NCI-H2029 (cell line): ENCODE data around the gene MEIS2.

Experiments
- DNase-seq: peaks from one replicate; lab custom pipeline; 2025; lab: John Stamatoyannopoulos, UW

Gene MEIS2

DNA sequence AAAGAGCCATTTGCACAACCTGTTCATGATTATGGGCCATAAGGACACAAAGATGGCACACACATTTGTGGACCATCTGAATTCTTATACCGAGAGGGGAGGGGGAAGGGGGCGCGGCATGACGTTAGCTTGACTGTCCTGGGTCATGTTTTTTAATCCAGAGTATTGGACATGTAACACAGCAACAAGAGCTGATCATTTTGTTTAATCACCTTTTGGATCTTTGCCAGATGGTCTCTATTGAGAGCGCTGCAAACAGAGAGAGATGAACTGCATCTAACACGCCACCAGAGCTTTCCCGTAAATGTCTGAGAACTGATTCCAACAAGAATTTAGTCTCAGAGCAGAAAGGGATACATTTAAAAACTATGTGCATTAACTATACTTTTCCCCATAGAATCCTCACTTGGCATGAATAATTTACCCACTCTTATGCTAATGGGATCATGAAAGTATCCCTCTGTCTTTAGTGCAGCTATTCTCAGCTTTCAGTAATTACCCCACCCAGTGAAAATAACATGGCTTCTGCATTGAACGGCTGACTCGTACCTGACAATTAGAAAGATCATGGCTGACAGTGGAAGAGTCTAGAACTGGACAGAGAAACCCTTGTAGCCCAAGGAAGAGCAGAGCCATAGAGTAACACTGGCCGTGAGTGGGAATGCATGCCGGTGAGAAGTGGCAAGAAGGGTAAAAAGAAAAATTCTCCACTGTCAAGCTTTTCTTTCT lies 22.6 kb downstream of the MEIS2 start:
- DNase-seq: no peak

DNA sequence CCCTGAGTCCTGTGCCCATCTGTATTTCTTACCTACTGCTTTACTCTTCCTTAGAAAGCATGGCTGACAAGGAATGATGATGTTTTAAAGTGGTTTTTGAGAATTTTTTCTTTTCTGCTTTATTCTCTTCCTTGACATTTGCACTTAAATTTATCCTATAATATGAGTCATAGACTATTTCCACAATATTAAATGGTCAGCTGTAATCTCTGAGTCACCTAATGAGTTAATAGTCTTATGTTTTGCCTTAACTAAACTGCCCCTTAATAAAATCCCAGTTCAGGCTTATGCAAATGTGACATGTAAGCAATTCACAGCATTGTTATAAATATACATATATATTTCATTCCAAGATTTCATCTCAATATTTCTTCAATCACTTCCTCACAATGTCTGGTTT lies 23.8 kb downstream of the MEIS2 start:
- no peak for DNase-seq

DNA sequence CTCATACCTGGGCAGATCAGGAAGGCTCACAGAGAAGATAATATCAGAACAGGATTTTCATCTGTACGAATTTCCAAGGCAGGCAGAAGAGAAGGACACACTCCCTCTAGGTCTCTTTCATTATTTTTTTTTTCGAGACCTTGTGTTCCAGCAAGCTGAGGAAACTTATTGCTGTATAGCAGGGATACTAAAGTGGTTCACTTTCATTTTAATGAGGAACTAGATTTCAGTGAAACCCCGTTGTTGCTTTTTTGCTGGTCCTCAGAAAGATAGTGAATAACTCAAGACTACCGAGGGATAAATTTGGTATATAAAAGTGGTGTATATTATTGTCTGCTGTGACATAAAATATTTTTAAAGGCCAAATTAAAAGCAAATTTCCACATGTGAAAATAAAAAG lies 24.6 kb downstream of the MEIS2 start:
- no peak for DNase-seq

DNA sequence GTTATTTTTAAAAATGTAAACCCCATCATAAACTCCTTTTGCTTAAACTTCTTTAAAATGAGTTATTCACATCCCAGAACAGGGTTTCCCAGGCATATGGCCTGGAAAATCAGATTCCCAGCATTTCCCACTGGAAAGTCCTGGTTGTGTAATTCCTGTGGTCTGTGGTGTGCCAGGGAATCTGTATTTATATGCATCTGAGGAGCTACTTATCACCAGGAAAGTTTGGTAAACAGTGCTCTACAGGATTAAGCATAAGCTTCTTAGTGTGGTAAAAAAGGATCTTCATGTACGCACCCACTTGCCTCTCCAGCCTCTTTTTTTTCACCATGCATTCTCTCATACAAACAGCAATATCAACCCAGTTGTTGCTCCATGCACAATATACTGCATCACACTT lies 28.2 kb downstream of the MEIS2 start:
- DNase-seq: no peak

DNA sequence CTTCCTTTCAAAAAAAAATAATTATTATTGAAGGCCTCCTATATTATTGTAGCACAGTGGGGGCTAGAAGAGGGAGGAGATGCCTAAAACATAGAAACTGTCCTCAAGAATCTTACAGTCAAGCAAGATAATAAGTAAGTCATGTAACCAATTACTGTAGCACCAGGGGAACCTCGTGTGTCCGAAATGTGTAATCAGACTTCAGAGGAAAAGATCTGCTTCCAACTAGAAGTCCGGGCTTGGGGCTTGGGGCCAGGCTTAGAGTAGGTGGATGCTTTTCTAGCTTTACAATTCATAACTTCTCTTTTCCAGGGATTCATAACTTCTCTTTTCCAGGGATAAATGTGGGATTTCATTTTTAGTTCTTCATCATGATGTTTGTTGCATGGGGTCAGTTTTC lies 29.2 kb downstream of the MEIS2 start:
- no peak for DNase-seq

DNA sequence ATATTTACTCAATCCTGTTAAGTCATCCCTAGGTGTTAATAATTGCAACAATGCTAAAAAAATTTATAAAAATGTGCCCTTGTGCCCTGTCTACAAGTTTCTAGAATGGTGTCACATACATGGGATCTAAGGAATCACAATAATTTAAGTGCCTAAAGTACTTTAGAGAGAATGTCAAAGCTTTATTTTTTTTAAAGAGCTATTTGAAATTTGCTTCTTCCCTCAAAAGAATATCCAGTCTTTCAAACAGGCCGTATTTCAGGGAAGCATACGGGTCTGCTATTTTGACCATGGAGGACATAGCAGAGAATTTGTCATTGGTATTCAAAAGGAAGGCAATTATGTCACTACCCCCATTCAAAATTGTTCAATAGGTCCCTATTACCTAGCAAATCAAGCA lies 29.7 kb downstream of the MEIS2 start:
- no peak for DNase-seq

DNA sequence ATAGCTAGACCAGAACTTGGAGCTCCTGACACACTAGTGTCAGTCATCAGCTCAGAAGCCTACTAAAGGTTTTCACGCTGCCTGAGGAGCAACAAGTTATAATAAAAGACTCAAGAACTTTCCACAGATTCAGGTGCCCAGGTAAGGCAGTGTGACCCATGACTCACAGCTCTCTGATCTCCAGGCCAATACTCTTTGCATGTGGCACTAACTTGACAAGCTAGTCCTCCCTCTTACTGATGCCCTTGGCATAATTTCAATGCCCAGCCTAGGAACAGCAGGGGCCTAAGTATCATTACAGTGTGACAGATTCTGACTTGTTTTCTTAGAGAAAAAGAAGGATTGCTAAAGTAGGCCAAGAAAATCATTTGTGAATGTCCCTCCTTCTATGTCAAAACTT lies 38.4 kb downstream of the MEIS2 start:
- DNase-seq: no peak

DNA sequence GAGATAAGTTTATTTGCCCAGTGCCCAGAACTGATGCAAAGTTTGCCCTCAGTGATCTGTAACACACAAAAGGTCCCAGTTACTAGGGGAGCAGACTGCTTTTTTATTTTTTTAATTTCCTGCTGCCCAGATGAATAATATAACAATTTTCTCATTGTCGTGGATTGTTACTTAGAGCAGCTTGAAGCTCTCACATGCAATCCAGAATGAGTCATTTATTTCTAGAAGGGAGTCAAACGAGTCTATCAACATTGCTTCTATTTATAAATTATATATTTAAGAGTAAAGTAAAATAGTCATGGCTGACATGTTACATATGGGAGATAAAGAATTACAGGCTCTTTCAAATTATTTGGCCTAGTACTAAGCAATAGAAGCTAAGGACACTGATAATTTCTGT lies 41.3 kb downstream of the MEIS2 start:
- no peak for DNase-seq

DNA sequence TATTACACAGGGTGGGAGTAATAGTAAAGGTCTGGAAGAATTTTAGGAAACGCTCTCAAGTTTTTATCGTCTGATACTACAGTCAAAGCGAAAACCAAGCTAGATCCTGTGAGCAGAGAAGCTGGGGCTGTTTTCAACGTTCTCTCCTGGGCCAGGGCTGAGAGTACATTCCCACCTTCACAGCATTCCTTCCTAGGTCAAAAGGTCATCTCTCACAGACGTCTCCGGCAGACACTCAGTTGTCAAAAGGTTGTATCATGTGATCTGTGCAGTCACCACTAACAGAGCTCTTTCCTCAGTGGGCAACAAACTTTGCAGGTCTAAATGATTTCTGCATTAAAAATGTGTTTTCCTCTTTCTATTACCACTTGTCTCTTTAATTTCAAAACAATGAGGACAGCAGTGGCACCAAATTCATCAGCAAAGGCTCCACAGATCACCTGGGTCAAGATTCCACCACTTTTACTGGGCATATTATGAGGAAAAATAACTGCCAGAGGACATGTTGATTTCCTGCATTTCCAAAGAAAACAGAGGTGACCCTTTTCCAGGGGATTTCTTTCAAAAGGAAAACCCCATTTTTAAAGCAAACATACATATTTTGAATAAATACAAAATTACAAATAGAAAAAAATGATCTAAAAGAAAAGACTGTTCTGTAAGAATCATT lies 41.9 kb downstream of the MEIS2 start:
- no peak for DNase-seq

DNA sequence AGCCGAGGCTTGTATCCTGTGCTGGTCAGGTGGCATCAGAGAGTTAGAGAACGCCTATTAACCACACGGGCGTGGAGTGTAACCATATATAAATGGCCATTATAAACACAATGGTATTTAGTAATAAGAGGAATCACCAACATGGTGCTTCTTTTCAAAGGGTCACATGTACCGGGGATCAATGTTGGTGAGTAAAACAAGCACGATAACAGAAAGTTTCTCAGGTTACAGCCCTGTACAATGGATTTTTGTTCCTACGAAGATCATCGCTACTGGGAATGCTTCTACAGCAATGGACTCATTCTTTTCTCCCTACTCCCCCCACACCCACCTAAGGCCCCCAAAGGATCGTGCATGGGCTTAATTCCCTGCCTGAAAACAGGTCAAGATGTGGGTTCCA lies 42.5 kb downstream of the MEIS2 start:
- no peak for DNase-seq

DNA sequence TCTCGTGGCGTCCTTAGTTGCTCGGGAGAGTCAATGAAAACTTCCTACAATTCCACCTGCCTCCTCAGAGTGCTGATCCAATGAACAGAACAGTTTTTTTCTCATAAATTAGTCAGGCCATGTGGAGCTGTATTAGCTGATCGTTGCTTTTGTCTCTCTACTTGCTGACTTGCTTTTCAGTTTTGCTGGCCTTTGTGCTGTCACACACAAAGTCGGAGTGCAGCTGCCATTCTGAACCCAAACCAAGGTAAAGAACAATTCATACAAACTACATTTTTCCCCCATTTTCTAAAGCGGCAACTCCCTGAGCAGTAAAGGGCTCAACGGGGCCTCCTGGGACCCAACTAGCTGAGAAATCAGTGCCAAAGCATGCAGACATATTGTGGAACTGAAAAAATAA lies 43.1 kb downstream of the MEIS2 start:
- no peak for DNase-seq

DNA sequence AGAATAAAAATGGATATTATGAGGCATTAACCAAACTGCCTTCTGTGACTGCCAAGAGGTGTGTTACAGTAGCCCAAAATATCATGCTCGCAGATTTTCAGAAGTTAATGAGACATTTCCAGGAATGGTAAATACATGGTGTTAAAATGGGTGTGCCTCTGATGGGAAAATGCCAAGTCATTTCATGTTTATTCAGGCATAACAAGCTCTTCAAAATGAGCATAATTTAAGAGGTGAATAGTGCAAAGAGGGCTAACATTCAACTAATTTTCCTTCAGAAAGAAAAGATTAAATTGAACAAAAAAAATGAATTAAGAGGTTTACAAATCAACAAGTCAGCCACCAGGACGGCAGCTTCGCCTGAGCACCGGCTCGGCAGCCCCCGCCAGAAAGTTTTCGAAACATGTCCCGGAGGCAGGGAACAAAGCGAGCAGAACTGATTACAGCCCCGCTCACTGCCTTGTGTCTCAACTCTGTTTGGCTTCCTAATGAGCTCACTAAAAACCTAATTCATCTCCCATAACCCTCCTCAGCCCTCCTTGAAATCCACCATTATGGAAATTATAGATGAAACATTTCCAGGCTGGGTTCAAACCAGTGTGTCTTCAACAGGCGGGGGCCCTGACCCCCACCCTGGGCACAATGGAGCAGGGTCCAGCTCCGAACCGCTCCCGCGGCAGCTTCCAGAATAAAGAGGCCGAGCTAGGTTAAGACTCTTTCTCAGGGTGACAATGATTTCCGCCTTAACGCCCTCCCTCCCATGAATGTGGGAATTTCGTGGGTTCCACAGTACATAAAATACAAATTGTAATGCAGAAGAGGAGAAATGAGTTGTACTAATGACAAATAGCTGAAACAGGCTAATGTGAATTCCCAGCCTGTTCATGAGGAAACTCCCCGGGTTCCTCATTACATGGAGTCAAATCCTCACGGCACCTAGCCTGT lies 43.9 kb downstream of the MEIS2 start:
- no peak for DNase-seq

DNA sequence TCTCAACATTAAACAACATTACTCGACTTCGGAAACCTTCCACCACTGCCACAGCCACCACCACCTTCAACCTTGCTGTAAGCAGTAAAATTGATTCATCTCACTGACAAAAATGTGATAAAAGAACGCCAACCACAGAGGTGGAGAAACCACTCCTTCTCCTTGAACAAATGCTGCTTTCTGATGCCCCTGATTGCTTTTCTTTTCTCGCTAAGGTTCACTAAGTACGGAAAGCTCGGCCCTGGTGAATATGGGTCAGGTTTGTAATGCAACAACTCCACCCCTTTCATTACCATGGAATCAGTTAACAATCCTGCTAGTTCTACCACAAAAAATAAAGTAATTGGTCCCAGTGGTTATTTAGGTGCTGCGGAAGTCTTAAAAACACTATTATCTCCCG lies 44.9 kb downstream of the MEIS2 start:
- DNase-seq: no peak

DNA sequence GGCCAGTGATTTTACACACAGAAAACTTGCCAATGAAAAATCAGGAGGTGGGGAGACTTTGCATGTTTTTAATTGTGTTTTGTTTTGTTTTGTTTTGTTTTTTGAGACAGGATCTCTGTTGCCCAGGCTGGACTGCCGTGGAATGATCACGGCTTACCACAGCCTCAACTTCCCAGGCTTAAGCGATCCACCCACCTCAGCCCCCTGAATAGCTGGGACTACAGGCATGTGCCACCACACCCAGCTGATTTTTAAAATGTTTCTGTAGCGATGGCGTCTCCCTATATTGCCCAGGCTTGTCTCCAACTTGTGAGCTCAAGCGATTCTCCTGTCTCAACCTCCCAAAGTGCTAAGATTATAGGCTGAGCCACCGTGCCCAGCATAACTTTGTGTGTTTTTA lies 46.0 kb downstream of the MEIS2 start:
- no peak for DNase-seq

DNA sequence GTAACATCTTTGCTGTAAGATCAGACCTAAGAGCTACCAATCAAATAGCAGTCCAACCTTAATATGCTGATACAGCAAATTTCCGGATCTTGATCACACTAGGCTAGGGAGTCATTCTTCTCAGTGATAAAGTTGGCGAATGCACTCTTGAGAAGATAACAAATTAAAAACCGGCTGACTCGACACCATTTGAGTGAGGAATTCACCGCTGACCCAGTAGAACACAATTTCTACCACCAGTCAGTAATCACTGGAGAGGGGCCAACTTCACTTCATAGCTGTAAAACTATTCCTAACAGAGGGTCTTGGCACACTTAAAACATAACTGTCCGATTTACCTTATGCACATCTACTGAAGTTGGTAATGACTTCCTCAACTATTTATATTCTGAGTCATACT lies 47.2 kb downstream of the MEIS2 start:
- DNase-seq: no peak

DNA sequence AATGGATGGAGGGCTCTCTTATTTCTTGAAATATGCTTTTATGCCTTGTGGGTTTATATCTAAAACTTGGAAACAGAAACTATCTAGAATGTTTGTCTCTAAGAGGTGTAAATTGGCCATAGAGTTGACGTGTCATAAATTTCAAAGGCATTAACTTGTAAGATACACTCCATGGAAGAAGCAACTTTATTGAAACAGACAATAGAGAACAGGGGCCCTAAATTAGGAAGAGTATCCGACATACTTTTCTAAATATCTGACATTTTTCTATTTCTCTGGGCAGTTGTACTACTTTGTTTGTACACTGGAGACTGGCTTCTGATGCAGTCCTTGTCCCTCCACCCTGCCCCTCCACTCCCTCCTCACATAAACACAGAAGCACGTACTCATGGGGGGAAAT lies 50.0 kb downstream of the MEIS2 start:
- DNase-seq: no peak

DNA sequence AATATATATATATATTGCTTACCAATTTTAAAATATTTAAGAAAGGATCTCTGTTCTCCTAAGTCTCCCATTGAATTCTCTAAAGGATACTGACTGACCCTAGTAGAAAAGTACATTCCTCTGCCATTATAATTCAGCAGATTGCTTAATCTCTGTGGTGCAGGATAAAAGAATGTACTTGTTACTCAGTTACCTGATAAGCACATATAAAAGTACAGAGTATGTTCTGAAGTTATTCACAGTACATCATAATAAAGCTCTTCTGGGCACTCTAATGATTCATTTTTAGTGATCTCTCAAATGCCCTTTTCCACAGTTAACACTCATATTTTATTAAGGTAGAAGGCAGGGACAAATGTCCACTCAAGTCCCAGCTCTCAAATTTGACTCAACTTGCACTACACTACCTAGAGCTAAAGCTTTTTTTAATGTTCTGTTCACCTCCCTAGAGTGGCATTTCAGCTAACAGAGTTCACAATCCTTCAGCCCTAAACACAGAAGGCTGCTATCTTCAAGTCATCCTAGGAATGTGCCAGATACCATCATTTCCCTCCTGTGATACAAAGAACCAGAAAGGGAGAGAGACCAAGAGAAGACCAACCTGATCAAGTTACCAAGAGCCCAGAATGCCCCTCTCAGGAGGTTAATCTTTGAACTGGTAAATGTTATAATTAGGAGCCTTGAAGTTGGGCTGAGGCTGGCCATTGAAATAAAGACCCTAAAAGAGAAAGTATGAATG lies 53.3 kb downstream of the MEIS2 start:
- no peak for DNase-seq

DNA sequence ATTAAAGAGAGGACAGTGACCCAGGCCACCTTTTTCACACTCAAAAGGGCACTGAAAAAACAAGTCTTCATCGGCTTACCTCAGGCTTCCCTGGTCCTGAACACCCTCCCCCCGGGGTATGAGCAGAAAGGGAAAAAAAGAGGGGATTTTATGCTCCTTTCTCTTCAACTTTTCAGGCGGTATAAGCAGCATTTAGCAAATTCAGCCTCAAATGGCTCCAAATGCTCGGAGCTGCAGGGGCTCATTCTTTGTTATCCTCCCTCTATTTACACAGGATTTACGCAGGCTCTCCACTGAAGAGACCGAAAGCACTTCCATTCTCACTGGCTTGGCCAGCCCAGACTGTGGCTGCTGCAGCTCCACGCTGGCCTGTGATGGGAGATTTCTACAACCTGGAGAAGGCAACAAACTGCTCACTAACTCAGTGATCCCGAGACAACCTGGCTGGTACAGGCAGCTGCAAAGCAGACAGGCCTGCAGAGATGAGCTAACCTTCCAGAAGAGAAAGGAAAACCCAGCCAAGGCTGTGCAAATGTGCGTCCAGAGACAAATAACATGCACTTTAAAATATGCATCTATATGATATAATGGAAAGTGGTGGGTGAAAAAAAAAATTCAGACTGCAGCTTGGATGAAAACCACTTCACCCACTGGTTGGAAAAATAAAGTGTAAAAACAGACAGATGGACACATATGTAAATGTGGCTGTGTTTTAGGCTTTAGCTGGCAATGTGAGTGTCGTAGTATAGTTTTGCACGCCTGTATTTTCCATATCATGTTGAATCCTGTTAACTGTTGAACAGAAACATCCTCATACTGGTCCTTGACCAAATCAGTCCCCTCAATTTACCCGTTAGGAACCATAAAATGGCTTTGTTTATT lies 54.2 kb downstream of the MEIS2 start:
- DNase-seq: no peak

DNA sequence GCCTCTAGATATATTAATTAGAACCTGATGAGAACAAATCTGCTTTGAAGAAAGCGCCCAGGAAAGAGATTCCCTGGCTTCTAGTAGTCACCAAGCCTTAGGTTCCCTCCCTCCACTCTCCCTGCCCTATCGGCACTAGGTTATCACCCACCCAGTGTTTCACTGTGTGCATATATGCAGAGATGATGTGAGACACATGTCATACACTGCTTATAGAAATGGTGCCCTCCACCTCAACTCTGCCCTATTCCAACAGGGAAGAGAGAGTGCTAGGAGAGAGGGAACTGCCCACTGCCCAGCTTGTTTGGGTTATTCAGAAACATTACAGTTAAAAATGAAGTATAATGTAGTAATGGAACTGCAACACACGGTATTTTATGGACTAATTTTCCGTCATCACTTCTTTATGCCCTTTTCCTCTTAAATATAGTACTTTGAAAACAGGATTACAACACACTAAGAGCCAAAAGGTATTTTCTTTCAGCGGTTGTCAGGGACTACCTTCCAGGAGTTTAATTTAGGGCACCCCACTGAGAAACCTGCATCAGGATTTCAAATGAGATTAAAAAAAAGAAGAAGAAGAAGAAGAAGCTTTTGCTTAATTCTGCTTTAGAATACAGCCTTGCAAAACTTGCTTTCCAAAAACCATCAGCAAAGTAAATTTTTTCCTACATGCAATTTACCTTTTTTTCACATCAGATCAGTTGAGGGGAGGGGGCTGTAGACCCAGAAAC lies 55.3 kb downstream of the MEIS2 start:
- DNase-seq: no peak

DNA sequence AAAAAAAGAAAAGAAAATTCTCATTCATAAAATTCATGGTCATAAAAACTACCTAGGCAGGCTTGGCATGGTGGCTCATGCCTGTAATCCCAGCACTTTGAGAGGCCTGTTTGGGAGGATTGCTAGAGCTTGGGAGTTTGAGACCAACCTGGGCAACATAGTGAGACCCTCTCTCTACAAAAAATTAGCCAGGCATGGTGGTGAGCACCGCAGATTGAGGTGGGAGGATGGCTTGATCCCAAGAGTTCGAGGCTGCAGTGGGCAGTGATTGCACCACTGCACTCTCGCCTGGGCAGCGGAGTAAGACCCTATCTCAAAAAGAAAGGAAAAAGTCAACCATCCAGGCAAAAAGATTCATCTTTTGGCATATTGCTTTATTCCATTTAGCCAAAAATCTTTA lies 58.5 kb downstream of the MEIS2 start:
- no peak for DNase-seq

DNA sequence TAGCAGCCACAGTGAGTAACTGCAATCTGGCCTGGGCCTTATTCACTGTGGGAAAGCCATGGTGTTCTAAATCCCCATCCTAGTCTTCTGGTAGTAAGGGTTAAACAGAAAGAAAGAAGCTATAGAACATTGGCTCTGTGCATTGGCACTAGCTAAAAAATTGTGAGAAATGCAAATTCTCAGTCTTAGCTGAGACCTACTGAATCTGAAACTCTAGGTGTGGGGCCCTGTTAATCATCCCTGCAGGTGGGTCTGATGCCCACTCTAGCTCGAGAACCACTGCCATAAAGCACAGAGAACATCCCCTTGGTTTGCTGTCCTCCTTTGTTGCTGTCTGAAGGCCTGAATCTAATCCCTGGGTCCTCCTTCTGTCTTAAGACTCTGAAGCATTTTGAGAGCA lies 59.3 kb downstream of the MEIS2 start:
- DNase-seq: no peak
